Activated T-cell treated with anti-CD3 and anti-CD28 coated beads, Interleukin-2, amount 50 U/mL, for 4 hours (primary cell): ENCODE measurements around the gene ADAMTS17. TPM values are rescaled to one million over a fixed set of nuclear protein-coding genes. Genes with fewer than 3 reads are reported as not detected.
"Not testable (repeated sequence)": the region's sequence is repeated elsewhere in the genome, so short reads cannot be mapped to it uniquely, and the experiment has no call there.

ENCODE experiments used
- ATAC-seq, 2 donors: fragments of 200-7000 bp; cut with Tn5 transposase; one replicate each; pipeline ENCODE4 v1.10.0; 2021
- DNase-seq: peaks from one replicate; pipeline ENCODE4 v3.0.0-alpha.2; 2020
- H3K27me3 Mint-ChIP-seq: one replicate; pipeline ENCODE4 v1.8.0; 2021; ENCODE audit warnings: low read depth, mixed read lengths
- H3K36me3 Mint-ChIP-seq: one replicate; pipeline ENCODE4 v1.8.0; 2022; ENCODE audit warnings: mixed read lengths; ENCODE audit not compliant: insufficient read depth
- H3K4me1 Mint-ChIP-seq: one replicate; pipeline ENCODE4 v1.8.0; 2021; ENCODE audit warnings: low read depth, mixed read lengths
- H3K4me3 Mint-ChIP-seq: one replicate; pipeline ENCODE4 v1.8.0; 2021; ENCODE audit warnings: mild to moderate bottlenecking, moderate library complexity, mixed read lengths
- H3K9me3 Mint-ChIP-seq: one replicate; pipeline ENCODE4 v1.8.0; 2021; ENCODE audit warnings: mixed read lengths
- total RNA-seq, 3 donors: library from RNA; stranded (reverse); gene quantifications; one replicate each; pipeline ENCODE4 v1.2.1, GENCODE V29; 2021

ADAMTS17 gene
- total RNA-seq, 3 donors from 2014 or later, result 2.6 to 3.9 (median 3.2) TPM

DNA sequence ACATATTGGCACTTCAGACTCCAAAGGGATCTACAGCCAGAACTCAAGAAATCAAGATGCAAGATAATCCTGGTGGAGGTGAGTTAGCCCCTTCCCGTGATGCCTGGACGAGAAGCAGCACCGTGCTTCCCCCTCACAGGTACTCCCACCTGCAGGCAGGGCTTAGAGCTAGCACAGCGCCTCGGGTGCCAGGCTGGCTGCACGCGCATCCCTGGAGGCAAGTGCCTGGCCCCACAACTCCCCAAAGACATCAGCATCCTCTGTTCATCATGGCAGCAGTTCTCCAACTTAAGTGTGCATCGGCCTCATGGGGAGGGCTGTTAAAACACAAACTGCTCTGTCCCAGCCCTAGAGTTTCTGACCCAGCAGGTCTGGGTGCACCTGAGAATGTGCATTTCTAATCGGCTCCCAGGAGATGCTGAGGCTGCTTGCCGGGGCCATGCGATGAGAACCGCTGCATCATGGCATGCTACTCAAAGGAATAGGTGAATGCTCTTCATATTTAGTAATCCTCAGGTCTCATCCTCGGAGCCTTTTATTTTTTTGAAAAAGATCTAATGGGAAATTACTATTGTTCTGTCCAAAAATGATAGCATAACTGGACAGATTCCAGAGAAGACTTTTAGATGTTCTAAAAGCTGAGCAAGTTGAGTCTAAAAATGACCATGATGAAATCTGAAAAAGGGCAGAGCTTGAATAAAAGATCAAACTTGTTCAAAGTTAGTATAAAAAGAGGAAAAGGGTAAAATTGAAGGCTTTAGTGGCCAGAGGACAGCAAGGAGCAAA is 244.2 kb downstream of the ADAMTS17 start:
- H3K27me3 Mint-ChIP-seq, result no peaks in the 10 kb centered on the region
- no peaks in the 10 kb centered on the region for H3K9me3 Mint-ChIP-seq
- ATAC-seq (no peak), DNase-seq (no peak)
- H3K36me3 Mint-ChIP-seq, result no peaks in the 10 kb centered on the region
- no peak overlapping the region for H3K4me3 Mint-ChIP-seq
- H3K4me1 Mint-ChIP-seq, result no peaks in the 10 kb centered on the region

DNA sequence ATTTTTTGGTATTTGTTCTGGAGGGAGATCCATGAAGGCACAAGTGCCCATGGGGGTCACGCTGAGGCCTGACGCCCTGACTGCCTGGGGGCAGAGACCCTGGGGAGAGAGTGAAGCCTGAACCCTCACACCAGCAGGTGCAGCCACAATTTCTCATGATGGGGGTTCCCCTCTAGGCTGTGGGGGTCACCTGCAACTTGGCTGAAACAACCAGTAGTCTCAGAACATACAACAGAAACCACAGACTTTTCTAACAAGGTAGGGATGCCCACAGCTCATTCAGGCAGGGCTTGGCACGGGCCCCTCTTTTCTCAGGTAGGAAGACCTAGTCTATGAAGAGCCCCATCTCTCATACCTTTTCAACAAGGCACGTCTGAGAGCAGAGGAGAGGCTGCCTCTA is 245.1 kb downstream of the ADAMTS17 start:
- Mint-ChIP-seq H3K9me3 (no peaks in the 10 kb centered on the region), H3K36me3 (no peaks in the 10 kb centered on the region), H3K4me1 (no peaks in the 10 kb centered on the region), H3K4me3 (no peak overlapping the region), H3K27me3 (no peaks in the 10 kb centered on the region)
- ATAC-seq (no peak), DNase-seq (no peak)

DNA sequence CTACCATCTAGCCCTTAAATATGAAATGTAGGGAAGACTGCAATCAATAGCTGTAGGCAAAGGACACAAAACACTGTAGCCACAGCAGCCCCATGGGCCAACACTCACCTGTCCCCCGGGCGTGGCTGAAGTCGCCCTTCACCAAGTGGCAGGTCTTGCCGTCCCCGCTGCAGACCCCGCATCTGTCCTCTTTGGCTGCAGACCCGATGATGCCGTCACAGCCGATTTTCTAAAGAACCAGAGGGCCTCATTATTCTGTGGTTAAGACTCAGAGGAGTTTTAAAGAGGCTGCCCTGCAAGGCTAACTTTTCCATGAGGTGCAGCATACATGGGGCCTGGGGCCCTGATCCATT is 245.6 kb downstream of the ADAMTS17 start:
- DNase-seq, result no peak
- Mint-ChIP-seq H3K27me3 (no peaks in the 10 kb centered on the region), H3K4me3 (no peak overlapping the region), H3K4me1 (no peaks in the 10 kb centered on the region), H3K36me3 (no peaks in the 10 kb centered on the region), H3K9me3 (no peaks in the 10 kb centered on the region)
- ATAC-seq, result no peak

DNA sequence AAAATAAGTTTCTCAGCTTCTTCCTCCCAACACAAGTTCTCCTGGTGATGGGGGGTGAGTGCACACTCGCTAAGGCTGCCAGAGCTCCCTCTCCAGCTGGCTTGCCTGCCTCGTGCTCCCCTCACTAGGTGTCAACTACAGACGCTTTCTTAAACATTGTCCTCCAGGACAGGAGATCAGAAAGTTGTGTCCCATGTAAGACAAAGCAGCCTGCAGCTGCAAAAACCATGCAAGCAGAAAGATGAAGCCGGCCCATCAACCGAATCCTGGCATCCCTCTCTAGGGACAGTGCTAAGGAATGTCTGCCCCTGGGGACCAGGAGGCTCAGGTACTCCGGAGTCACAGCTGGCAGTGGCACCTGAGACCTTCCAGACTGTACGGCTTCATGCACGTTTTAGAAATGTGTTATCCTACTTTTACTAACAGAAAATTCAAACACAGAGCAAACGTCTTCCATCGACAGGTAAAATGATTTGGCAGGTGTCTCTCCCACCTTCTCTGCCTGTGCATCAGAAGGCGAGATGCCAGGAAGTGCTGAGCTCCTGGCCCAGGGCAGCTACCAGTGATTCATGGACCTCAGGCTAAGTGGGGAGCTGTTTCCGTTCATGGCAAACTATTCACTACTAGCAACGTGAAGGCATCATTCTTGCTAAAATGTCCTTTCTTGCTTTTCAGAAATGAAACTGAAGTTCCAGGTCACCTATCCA is 246.1 kb downstream of the ADAMTS17 start:
- no peaks in the 10 kb centered on the region for H3K36me3 Mint-ChIP-seq
- no peak overlapping the region for H3K4me3 Mint-ChIP-seq
- ATAC-seq, result no peak
- DNase-seq, result no peak
- H3K27me3 Mint-ChIP-seq, result no peaks in the 10 kb centered on the region
- no peaks in the 10 kb centered on the region for H3K9me3 Mint-ChIP-seq
- H3K4me1 Mint-ChIP-seq, result no peaks in the 10 kb centered on the region

DNA sequence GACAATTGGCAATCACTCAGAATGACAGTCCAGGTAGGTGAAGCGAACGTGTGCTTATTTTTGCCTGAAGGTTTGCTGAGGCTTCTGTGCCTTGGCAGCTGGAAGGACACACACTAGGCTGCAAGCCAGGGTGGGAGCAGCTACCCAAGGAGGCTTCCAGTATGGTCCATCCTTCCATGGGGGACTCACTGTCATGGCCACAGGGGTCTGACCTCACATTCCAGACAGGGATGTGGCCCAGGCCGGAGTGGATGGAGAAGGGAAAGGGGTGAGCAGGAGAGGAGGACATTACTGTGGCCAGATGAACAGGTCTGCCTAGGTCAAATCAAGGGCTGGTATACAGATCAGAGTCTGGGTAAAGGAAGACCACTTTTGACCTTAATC is 247.7 kb downstream of the ADAMTS17 start:
- no peaks in the 10 kb centered on the region for H3K36me3 Mint-ChIP-seq
- DNase-seq (no peak), ATAC-seq (no peak)
- H3K27me3 Mint-ChIP-seq, result no peaks in the 10 kb centered on the region
- no peaks in the 10 kb centered on the region for H3K4me1 Mint-ChIP-seq
- no peaks in the 10 kb centered on the region for H3K9me3 Mint-ChIP-seq
- H3K4me3 Mint-ChIP-seq, result no peak overlapping the region

DNA sequence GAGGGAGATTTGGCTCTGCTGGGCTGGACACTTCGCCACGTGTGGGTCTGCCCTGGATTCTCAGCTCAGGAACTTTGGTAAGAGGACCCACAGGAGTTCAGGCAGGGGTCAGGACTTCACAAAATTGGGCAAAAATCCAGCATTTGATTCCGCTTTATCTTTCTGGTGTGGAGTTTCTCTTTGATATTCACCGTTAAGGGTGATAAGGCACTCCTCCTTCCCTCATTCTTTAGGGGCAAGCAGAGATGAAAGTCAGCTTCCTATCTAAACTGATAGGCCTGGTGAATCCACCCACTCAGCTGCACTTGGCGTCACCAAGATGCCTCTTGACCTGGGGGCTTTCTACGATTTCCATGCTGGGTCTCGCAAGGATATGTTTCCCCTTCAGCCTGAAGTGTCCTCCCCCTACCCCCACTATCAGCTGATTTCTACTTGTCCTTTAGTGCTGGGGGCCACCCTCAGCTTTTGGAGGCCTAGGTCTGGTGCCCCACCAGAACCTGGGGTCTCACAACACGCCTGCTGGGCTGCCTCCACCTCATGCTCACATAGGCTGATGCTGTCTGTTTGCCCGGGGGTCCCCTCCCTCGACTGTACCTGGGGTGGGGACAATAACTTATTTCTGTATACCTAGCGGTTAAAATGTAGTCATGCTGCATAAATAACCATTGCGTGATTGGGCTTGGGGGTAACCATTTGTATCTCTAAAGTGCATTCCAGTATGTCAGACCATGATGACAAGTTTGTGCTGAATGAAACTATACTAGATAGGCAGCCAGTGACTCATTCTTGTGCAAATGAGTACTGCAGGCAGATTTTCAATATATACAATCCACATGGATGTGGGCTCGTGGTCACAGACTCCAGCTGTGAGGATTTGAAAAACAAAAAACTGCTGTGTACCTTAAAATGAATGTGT is 248.3 kb downstream of the ADAMTS17 start:
- H3K4me1 Mint-ChIP-seq, result no peaks in the 10 kb centered on the region
- no peak for ATAC-seq
- H3K36me3 Mint-ChIP-seq, result no peaks in the 10 kb centered on the region
- no peak overlapping the region for H3K4me3 Mint-ChIP-seq
- no peaks in the 10 kb centered on the region for H3K27me3 Mint-ChIP-seq
- no peak for DNase-seq
- no peaks in the 10 kb centered on the region for H3K9me3 Mint-ChIP-seq

DNA sequence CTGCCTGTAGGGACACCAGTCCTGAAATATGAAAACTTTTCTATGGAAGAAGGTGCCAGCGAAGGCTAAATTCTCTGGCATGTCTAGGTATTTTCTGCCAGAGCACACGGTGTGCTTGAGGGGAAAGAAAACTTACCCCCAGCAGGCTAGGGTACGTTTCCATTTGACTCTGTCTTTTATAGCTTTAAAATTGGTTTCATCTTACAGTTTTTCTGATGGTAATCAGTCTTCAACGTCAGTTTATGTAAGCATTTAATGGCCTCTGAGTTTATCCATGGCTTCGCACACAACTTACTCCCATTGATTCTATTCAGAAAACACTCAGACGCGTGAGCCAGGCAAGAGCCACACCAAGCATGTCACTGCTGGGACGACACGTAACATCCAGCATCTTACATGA is 249.7 kb downstream of the ADAMTS17 start:
- Mint-ChIP-seq H3K9me3 (peaks cover under 1% of the 10 kb centered on the region), H3K4me3 (no peak overlapping the region), H3K4me1 (no peaks in the 10 kb centered on the region), H3K27me3 (no peaks in the 10 kb centered on the region), H3K36me3 (peaks cover 1% of the 10 kb centered on the region)
- DNase-seq, result no peak
- ATAC-seq, result no peak

DNA sequence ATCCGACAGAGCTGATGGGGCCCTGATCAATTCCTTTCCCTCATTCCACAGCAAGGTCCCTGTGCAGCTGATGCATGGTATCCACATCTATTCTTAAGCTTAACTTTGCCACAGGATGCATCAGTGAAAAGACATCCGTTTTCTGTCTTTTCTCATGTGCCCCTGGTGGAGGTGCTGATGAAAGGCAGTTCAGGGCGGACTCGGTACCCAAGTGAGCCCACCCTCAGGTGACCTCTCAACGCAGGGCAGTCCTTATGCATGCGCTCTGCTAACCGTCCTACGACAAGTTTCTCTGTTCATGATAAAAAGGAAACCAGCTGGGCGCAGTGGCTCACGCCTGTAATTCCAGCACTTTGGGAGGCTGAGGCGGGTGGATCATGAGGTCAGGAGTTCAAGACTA is 251.4 kb downstream of the ADAMTS17 start:
- H3K36me3 Mint-ChIP-seq, result peaks cover 7% of the 10 kb centered on the region
- H3K4me1 Mint-ChIP-seq, result no peaks in the 10 kb centered on the region
- no peak overlapping the region for H3K4me3 Mint-ChIP-seq
- no peaks in the 10 kb centered on the region for H3K27me3 Mint-ChIP-seq
- ATAC-seq, result no peak
- peaks cover 8% of the 10 kb centered on the region for H3K9me3 Mint-ChIP-seq
- no peak for DNase-seq

DNA sequence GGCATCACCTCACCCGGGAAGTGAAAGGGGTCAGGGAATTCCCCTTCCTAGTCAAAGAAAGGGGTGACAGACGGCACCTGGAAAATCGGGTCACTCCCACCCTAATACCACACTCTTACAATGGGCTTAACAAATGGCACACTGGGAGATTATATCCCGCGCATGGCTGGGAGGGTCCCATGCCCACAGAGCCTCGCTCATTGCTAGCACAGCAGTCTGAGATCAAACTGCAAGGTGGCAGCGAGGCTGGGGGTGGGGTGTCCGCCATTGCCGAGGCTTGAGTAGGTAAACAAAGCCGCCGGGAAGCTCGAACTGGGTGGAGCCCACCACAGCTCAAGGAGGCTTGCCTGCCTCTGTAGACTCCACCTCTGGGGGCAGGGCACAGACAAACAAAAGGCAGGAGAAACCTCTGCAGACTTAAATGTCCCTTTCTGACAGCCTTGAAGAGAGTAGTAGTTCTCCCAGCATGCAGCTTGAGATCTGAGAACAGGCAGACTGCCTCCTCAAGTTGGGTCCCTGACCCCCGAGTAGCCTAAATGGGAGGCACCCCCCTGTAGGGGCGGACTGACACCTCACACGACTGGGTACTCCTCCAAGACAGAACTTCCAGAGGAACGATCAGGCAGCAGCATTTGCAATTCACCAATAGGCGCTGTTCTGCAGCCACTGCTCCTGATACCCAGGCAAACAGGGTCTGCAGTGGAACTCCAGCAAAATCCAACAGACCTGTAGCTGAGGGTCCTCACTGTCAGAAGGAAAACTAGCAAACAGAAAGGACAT is 257.5 kb downstream of the ADAMTS17 start:
- ATAC-seq, H3K27me3 Mint-ChIP-seq, H3K4me3 Mint-ChIP-seq, H3K4me1 Mint-ChIP-seq, DNase-seq: not testable (repeated sequence)
- Mint-ChIP-seq H3K9me3 (peaks cover 12% of the 10 kb centered on the region), H3K36me3 (peaks cover 20% of the 10 kb centered on the region)

DNA sequence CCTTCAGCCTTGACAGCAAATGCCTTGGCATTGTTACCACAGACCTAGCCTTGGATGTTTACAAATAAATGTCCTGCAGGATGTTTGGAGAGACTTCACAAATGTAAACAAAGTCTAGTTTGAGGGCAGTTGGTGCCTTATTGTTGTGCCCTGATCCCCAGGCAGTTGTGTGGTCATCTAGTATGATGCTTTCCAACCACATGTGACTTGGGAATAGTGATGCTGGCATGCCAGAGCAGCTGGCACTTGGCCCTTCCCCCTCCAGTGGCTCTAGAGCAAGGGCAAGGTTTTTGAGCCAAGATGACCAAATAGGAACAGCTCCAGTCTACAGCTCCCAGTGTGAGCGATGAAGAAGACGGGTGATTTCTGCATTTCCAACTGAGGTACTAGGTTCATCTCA is 258.2 kb downstream of the ADAMTS17 start:
- DNase-seq, result no peak
- Mint-ChIP-seq H3K4me1 (no peaks in the 10 kb centered on the region), H3K4me3 (no peak overlapping the region), H3K9me3 (peaks cover 12% of the 10 kb centered on the region), H3K36me3 (peaks cover 20% of the 10 kb centered on the region), H3K27me3 (peaks cover 2% of the 10 kb centered on the region)
- no peak for ATAC-seq

DNA sequence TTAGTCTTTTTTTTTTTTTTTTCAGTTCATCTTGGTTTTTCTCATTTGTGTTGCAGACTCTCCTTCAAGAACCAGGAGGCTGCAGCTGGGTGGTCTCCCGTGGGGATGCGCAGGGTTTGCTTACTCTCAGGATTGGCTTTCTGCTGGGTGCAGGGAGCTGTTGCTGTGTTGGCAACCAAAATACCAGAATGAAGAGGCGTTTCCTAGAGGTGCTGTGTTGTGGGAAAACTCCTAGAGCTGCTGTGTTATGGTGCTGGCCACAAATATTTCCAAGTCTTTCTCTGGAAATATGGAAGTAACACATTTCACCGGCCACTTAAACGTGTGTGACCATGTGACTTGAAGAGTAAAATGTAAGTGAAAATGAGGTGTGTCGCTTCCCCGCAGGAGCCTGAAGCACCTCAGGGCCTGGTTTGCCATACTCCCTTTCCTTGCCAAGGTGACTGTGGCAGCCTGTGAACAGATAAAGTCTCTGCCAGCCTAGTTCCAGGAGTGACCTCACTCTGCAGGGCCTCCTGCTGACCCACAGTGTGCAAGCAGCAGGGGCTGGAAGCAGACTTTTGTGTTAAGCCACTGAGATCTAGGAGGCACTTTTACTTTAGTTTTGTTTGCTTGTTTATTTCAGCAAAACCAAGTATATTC is 258.9 kb downstream of the ADAMTS17 start:
- DNase-seq (no peak), ATAC-seq (no peak)
- Mint-ChIP-seq H3K4me3 (no peak overlapping the region), H3K27me3 (peaks cover 2% of the 10 kb centered on the region), H3K4me1 (no peaks in the 10 kb centered on the region), H3K36me3 (peaks cover 20% of the 10 kb centered on the region), H3K9me3 (peaks cover 12% of the 10 kb centered on the region)

DNA sequence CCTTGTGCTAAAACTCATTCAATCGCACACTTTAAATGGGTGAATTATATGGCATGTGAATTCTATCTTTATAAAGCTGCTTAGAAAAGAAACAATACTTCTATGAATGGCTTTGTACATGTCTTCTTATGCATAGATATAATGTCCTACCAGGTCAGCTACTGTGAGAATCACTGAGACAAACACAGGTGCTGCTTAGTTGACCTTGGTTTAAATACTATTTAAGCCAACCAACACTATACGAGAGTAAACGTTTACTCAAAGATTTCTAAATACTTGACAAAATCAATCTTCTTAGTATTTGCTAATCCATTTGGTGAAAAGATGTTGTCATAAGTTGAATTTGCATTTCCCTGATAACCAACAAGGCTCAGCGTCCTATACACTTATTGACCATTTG is 260.3 kb downstream of the ADAMTS17 start:
- Mint-ChIP-seq H3K9me3 (peaks cover 7% of the 10 kb centered on the region), H3K27me3 (peaks cover 2% of the 10 kb centered on the region), H3K4me1 (no peaks in the 10 kb centered on the region), H3K4me3 (no peak overlapping the region), H3K36me3 (peaks cover 14% of the 10 kb centered on the region)
- DNase-seq, result no peak
- no peak for ATAC-seq

DNA sequence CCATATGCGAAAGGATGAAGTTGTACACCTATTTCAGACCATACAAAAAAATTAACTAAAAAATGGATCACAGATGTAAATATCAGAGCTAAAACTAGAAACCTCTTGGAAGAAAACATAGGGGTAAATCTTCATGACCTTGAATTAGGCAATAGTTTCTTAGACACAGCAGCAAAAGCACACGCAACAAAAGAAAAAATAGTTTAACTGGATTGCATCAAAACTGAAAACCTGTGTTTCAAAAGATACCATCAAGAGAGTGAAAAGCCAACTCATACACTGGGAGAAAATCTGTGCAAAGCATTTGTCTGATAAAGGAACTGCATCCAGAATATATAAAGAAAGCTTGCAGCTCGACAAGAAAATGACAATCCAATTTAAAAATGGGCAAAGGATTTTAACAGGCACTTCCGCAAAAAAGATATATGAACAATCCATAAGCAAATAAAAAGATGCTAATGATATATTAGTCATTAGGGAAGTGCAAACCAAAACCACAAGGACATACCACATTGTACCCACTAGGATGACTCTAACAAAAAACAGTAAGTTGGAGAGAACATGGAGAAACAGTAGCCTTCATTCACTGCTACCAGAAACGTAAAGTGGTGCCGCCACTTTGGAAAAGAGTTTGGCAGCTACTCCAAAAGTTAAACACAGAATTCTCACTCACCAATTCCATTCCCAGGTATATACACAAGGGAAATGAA is 263.1 kb downstream of the ADAMTS17 start:
- Mint-ChIP-seq H3K27me3 (peaks cover 1% of the 10 kb centered on the region), H3K36me3 (peaks cover 4% of the 10 kb centered on the region), H3K9me3 (no peaks in the 10 kb centered on the region), H3K4me1 (no peaks in the 10 kb centered on the region), H3K4me3 (no peak overlapping the region)
- ATAC-seq (no peak), DNase-seq (no peak)
